GM12891 (cell line): ENCODE measurements around the gene SCYGR4.

Experiments
- PAX5 ChIP-seq: IDR thresholded peaks from 2 replicates; pipeline ENCODE4 v1.6.1; 2011; ENCODE audit warnings: low read length, moderate library complexity, mild to moderate bottlenecking; ENCODE audit not compliant: insufficient read depth, severe bottlenecking
- POLR2A ChIP-seq: IDR thresholded peaks from 2 replicates; pipeline ENCODE4 v1.6.1; 2011; ENCODE audit warnings: low read depth, low read length, control low read depth
- POLR2AphosphoS5 ChIP-seq: IDR thresholded peaks from 2 replicates; pipeline ENCODE4 v1.6.1; 2011; ENCODE audit warnings: low read depth, low read length, control low read depth
- POU2F2 ChIP-seq: IDR thresholded peaks from 2 replicates; pipeline ENCODE4 v1.6.1; 2011; ENCODE audit warnings: low read depth, mild to moderate bottlenecking, control low read depth, low read length, moderate library complexity
- TAF1 ChIP-seq: IDR thresholded peaks from 2 replicates; pipeline ENCODE4 v1.6.1; 2011; ENCODE audit warnings: low read depth, low read length, control low read depth

- no peak for TF ChIP-seq PAX5
- TF ChIP-seq POLR2AphosphoS5 = no peak
- no peak for TF ChIP-seq TAF1
- no peak for TF ChIP-seq POLR2A
- TF ChIP-seq POU2F2 = no peak
Measured at GRCh38 chr2:227577555-227577954, 39.7 kb upstream of the SCYGR4 start.
